Measurements from ENCODE around the gene HMGXB4. TPM values are rescaled to one million over a fixed set of nuclear protein-coding genes. Genes with fewer than 3 reads are reported as not detected.

Gene HMGXB4
- total and polyA plus RNA-seq, 2 of the 13 experiments (the other 11 are each of a cell fraction or from before 2014, with no cell fraction given), result 13.9 to 16.3 TPM

- TF ChIP-seq SKIL (CRISPR knock-in tag; IDR thresholded peaks at IDR 0.05; ENCODE audit: borderline replicate concordance) (no peak), EEA1 (CRISPR knock-in tag; IDR thresholded peaks at IDR 0.05; ENCODE audit: borderline replicate concordance) (0 out of 2 replicates have a peak, but pooled peaks have one; percentile 18), TRAFD1 (CRISPR knock-in tag; IDR thresholded peaks at IDR 0.05; ENCODE audit: borderline replicate concordance) (0 out of 2 replicates have a peak, but pooled peaks have one; percentile 18), TEAD3 (CRISPR knock-in tag; optimal IDR thresholded peaks at IDR 0.05; ENCODE audit: borderline replicate concordance) (no peak), NR2F1 (CRISPR knock-in tag; IDR thresholded peaks at IDR 0.05) (no peak; a peak in 1 of 4 replicates), PRDM10 (CRISPR knock-in tag; IDR thresholded peaks at IDR 0.05; ENCODE audit: low read depth) (no peak), TOPORS (CRISPR knock-in tag; IDR thresholded peaks at IDR 0.05) (no peak; the same call in 1 of the 2 replicates), NCOA5 (CRISPR knock-in tag; IDR thresholded peaks at IDR 0.05) (no peak)
- TF ChIP-seq, protein P1, sequence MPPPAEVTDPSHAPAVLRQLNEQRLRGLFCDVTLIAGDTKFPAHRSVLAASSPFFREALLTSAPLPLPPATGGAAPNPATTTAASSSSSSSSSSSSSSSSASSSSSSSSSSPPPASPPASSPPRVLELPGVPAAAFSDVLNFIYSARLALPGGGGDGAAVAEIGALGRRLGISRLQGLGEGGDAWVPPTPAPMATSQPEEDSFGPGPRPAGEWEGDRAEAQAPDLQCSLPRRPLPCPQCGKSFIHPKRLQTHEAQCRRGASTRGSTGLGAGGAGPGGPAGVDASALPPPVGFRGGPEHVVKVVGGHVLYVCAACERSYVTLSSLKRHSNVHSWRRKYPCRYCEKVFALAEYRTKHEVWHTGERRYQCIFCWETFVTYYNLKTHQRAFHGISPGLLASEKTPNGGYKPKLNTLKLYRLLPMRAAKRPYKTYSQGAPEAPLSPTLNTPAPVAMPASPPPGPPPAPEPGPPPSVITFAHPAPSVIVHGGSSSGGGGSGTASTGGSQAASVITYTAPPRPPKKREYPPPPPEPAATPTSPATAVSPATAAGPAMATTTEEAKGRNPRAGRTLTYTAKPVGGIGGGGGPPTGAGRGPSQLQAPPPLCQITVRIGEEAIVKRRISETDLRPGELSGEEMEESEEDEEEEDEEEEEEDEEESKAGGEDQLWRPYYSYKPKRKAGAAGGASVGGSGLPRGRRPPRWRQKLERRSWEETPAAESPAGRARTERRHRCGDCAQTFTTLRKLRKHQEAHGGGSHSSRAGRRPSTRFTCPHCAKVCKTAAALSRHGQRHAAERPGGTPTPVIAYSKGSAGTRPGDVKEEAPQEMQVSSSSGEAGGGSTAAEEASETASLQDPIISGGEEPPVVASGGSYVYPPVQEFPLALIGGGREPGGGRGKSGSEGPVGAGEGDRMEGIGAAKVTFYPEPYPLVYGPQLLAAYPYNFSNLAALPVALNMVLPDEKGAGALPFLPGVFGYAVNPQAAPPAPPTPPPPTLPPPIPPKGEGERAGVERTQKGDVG (CRISPR knock-in tag; IDR thresholded peaks at IDR 0.05; ENCODE audit: borderline replicate concordance), result no peak
- TF ChIP-seq, protein P2, sequence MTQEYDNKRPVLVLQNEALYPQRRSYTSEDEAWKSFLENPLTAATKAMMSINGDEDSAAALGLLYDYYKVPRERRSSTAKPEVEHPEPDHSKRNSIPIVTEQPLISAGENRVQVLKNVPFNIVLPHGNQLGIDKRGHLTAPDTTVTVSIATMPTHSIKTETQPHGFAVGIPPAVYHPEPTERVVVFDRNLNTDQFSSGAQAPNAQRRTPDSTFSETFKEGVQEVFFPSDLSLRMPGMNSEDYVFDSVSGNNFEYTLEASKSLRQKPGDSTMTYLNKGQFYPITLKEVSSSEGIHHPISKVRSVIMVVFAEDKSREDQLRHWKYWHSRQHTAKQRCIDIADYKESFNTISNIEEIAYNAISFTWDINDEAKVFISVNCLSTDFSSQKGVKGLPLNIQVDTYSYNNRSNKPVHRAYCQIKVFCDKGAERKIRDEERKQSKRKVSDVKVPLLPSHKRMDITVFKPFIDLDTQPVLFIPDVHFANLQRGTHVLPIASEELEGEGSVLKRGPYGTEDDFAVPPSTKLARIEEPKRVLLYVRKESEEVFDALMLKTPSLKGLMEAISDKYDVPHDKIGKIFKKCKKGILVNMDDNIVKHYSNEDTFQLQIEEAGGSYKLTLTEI (CRISPR knock-in tag; conservative IDR thresholded peaks at IDR 0.05), result no peak
- TF ChIP-seq, protein P3, sequence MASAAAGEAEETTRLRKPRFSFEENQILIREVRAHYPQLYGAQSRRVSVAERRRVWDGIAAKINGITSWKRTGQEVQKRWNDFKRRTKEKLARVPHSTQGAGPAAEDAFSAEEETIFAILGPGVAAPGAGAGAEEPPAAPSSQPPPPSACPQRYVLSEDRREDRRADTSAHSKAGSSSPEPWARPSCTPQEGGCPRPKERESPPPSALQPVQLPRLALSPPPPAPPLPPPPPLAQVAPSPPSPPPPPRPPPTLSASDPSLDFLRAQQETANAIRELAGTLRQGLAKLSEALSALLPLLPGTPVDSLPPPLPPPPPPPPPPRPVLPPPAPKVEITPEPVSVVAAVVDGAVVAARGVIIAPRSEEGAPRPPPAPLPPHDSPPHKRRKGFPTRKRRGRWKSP (CRISPR knock-in tag; IDR thresholded peaks at IDR 0.05), result peak; percentile 81
Observed at GRCh38 chr22:35299673-35300499, 42.6 kb downstream of the HMGXB4 start, which contains the start of gene TOM1 (continued).

Data from HepG2 (cell line).